Vagina (tissue), 2 donors: ENCODE data around the gene TSPAN9.

ENCODE experiments used
- CTCF ChIP-seq, 3 experiments: fragments of 450-650 bp in 2 of 3; fragments of 200-600 bp in 1 of 3; sonication (generic) in 1 of 3; IDR thresholded peaks; one replicate each; pipeline ENCODE4 v1.5.1; 2017 to 2019; ENCODE audit warnings: antibody characterized with exemption in 3 of 3, mild to moderate bottlenecking in 2 of 3, moderate library complexity in 2 of 3
- POLR2AphosphoS5 ChIP-seq, 2 donors: sonication (generic); formaldehyde crosslinking; IDR thresholded peaks; one replicate each; pipeline ENCODE4 v1.9.0; 2017; ENCODE audit warnings: antibody characterized with exemption in 2 of 2, mild to moderate bottlenecking in 2 of 2, low read depth in 1 of 2; ENCODE audit not compliant: insufficient read depth in 1 of 2

- no peak for TF ChIP-seq CTCF (IDR thresholded peaks at IDR 0.05)
- TF ChIP-seq POLR2AphosphoS5 (IDR thresholded peaks at IDR 0.05; ENCODE audit: insufficient read depth in 1 of 2, low read depth in 1 of 2): no peak
Measured at GRCh38 chr12:3172124-3173007, 95.2 kb downstream of the TSPAN9 start.
